IMR-90 (cell line): Measurements from ENCODE around the gene SPATC1L. TPM values are rescaled to one million over a fixed set of nuclear protein-coding genes. Genes with fewer than 3 reads are reported as not detected.

Experiments used
- ATAC-seq: fragments of 200-7000 bp; cut with Tn5 transposase; 2 replicates; pipeline ENCODE4 v1.9.1; 2020; ENCODE audit warnings: low read depth, mild to moderate bottlenecking, moderate library complexity
- BruUV-seq: library from RNA; stranded (reverse); fragments of 400-500 nt; replicated peaks from 2 replicates; lab custom pipeline; 2021; lab: Mats Ljungman, UMichigan
- CTCF ChIA-PET: fragments of 300-600 bp; formaldehyde crosslinking; extraction: SDS; loops from one replicate; lab custom pipeline; 2021; ENCODE audit warnings: antibody characterized with exemption; lab: Yijun Ruan, JAX
- POLR2A ChIA-PET: fragments of 300-600 bp; sonication (Branson Sonifier 250); formaldehyde crosslinking; loops from one replicate; lab custom pipeline; 2022; ENCODE audit warnings: antibody characterized with exemption; ENCODE audit not compliant: unreplicated experiment; lab: Charles Lee
- DNase-seq: peaks from one replicate; pipeline ENCODE4 v3.0.0; 2013
- H2AFZ ChIP-seq: replicated peaks from 2 replicates; pipeline ENCODE3; 2013; ENCODE audit warnings: low read length, mild to moderate bottlenecking; ENCODE audit not compliant: poor library complexity
- H2AK5ac ChIP-seq: 2 replicates; pipeline ENCODE4 v1.6.1; 2013; ENCODE audit warnings: low read depth, low read length, inconsistent platforms
- H2AK9ac ChIP-seq: replicated peaks from 2 replicates; pipeline ENCODE3; 2013; ENCODE audit warnings: mild to moderate bottlenecking, low read depth, low read length, moderate library complexity; ENCODE audit not compliant: poor library complexity
- H2BK120ac ChIP-seq: 2 replicates; pipeline ENCODE4 v1.6.1; 2013; ENCODE audit warnings: low read depth, low read length, inconsistent platforms
- H2BK15ac ChIP-seq: 3 replicates; pipeline ENCODE4 v1.6.1; 2013; ENCODE audit warnings: low read depth, low read length, inconsistent platforms
- H2BK20ac ChIP-seq: 2 replicates; pipeline ENCODE4 v1.6.1; 2013; ENCODE audit warnings: low read depth, mild to moderate bottlenecking, inconsistent platforms, low read length, moderate library complexity
- H2BK5ac ChIP-seq: 2 replicates; pipeline ENCODE4 v1.6.1; 2013; ENCODE audit warnings: mild to moderate bottlenecking, low read depth, low read length, inconsistent platforms; ENCODE audit not compliant: poor library complexity, severe bottlenecking
- H3K14ac ChIP-seq: replicated peaks from 2 replicates; pipeline ENCODE4 v1.6.1; 2013; ENCODE audit warnings: low read depth, low read length, inconsistent platforms
- H3K18ac ChIP-seq: 2 replicates; pipeline ENCODE4 v1.6.1; 2013; ENCODE audit warnings: low read depth, low read length, control low read depth
- H3K23ac ChIP-seq: 2 replicates; pipeline ENCODE4 v1.6.1; 2013; ENCODE audit warnings: low read depth, low read length, inconsistent platforms
- H3K27ac ChIP-seq: 2 replicates; pipeline ENCODE4 v1.5.1; 2013; ENCODE audit warnings: mild to moderate bottlenecking, control low read depth, low read length; ENCODE audit not compliant: insufficient read depth
- H3K27me3 ChIP-seq: 2 replicates; pipeline ENCODE4 v1.6.1; 2013; ENCODE audit warnings: low read length; ENCODE audit not compliant: control insufficient read depth, insufficient read depth
- H3K36me3 ChIP-seq: 2 replicates; pipeline ENCODE4 v1.6.1; 2013; ENCODE audit warnings: low read length, mixed read lengths; ENCODE audit not compliant: control insufficient read depth, insufficient read depth
- H3K4ac ChIP-seq: 2 replicates; pipeline ENCODE4 v1.6.1; 2013; ENCODE audit warnings: low read depth, low read length, inconsistent platforms
- H3K4me1 ChIP-seq: 2 replicates; pipeline ENCODE4 v1.6.1; 2013; ENCODE audit warnings: low read length, mixed read lengths; ENCODE audit not compliant: control insufficient read depth, insufficient read depth
- H3K4me2 ChIP-seq: 2 replicates; pipeline ENCODE4 v1.6.1; 2013; ENCODE audit warnings: low read depth, mild to moderate bottlenecking, control low read depth, low read length, moderate library complexity
- H3K4me3 ChIP-seq: 2 replicates; pipeline ENCODE4 v1.5.1; 2013; ENCODE audit warnings: low read depth, mild to moderate bottlenecking, control low read depth, low read length, moderate library complexity; ENCODE audit not compliant: insufficient read depth
- H3K56ac ChIP-seq: 2 replicates; pipeline ENCODE4 v1.6.1; 2013; ENCODE audit warnings: low read length, inconsistent platforms; ENCODE audit not compliant: insufficient read depth; ENCODE audit errors: extremely low read depth
- H3K79me1 ChIP-seq, 2 experiments: 2 replicates each; pipeline ENCODE4 v1.6.1; 2013; ENCODE audit warnings: low read length in 2 of 2, inconsistent platforms in 1 of 2, low read depth in 1 of 2
- H3K9ac ChIP-seq: 2 replicates; pipeline ENCODE4 v1.6.1; 2013; ENCODE audit warnings: low read depth, low read length, control low read depth
- H3K9me1 ChIP-seq: 2 replicates; pipeline ENCODE4 v1.6.1; 2013; ENCODE audit warnings: low read length, inconsistent platforms; ENCODE audit not compliant: insufficient read depth
- H3K9me3 ChIP-seq: 2 replicates; pipeline ENCODE4 v1.6.1; 2013; ENCODE audit warnings: low read length; ENCODE audit not compliant: control insufficient read depth, insufficient read depth
- H4K20me1 ChIP-seq: 2 replicates; pipeline ENCODE4 v1.6.1; 2013; ENCODE audit warnings: low read length, inconsistent platforms; ENCODE audit not compliant: insufficient read depth
- H4K5ac ChIP-seq: 2 replicates; pipeline ENCODE4 v1.6.1; 2013; ENCODE audit warnings: mild to moderate bottlenecking, low read depth, low read length, control low read depth
- H4K8ac ChIP-seq, 2 experiments: 2 replicates each; pipeline ENCODE4 v1.6.1; 2013; ENCODE audit warnings: low read depth in 2 of 2, low read length in 2 of 2, control low read depth in 1 of 2, inconsistent platforms in 1 of 2
- H4K91ac ChIP-seq: 2 replicates; pipeline ENCODE4 v1.6.1; 2013; ENCODE audit warnings: low read depth, low read length, inconsistent platforms; ENCODE audit not compliant: insufficient read depth
- MAZ ChIP-seq: IDR thresholded peaks from 2 replicates; pipeline ENCODE4 v1.6.1; 2012; ENCODE audit warnings: low read depth, mild to moderate bottlenecking, low read length, improper control_type of control experiment, moderate library complexity, borderline replicate concordance
- USF2 ChIP-seq: fragments of 150-350 bp; IDR thresholded peaks from 2 replicates; pipeline ENCODE4 v1.6.1; 2017; ENCODE audit warnings: mild to moderate bottlenecking, antibody characterized with exemption, low read length, low read depth
- WGBS, 2 experiments: methylation state at CpG; one replicate each; pipeline versions ENCODE4 v1.1.5 to v1.1.7; 2013; ENCODE audit warnings: missing lambda C conversion rate in 2 of 2; ENCODE audit not compliant: insufficient read length in 1 of 2; ENCODE audit errors: extremely low coverage in 2 of 2; 5-methylcytosine and 5-hydroxymethylcytosine counted together
- dilution Hi-C: fragments of 300-500 bp; cut with HindIII; formaldehyde crosslinking; loops from one replicate; pipeline ENCODE4 v1.14.3; 2018; ENCODE audit warnings: low sequenced_read_pairs; ENCODE audit not compliant: unreplicated experiment
- in situ Hi-C: fragments of 300-500 bp; cut with MboI; formaldehyde crosslinking; loops from 3 replicates; pipeline ENCODE4 v1.14.3; 2019; ENCODE audit warnings: low sequenced_read_pairs, inconsistent platforms, mixed read lengths
- intact Hi-C: fragments of 100-400 bp; cut with micrococcal nuclease; formaldehyde crosslinking; loops from 2 replicates; pipeline ENCODE4 v1.10.0; 2022
- polyA plus RNA-seq, 3 experiments: library from polyadenylated mRNA; depleted of rRNA; stranded (reverse); fragments of >200 nt; gene quantifications; 2 replicates each; pipeline ENCODE4 v1.2.3, GENCODE V29; 2012; ENCODE audit warnings: low replicate concordance in 1 of 3
- total RNA-seq: library from RNA; depleted of rRNA; stranded (reverse); fragments of >200 nt; gene quantifications from 2 replicates; pipeline ENCODE4 v1.2.3, GENCODE V29; 2012

The SPATC1L gene
- total and polyA plus RNA-seq, 2 of the 4 experiments (the other 2 are of a cell fraction) = 3.8 to 17.2 TPM

- POLR2A ChIA-PET = no interaction called here
- in situ Hi-C loops = no loop called here
- BruUV-seq = TSS peak; percentile 93
These were observed 72.2 kb downstream of the SPATC1L start for GRCh38 chr21:46111857-46112724.

More at GRCh38 chr21:46111857-46112724, 72.2 kb downstream of the SPATC1L start:
- H2AK5ac ChIP-seq = no peak overlapping the region
- no peak overlapping the region for H2BK120ac ChIP-seq
- no peak overlapping the region for H3K9ac ChIP-seq
- CTCF ChIA-PET = no interaction called here
- intact Hi-C loops = no loop called here
- no peak overlapping the region for H4K8ac ChIP-seq
- peaks cover 89% of the 10 kb centered on the region for H4K20me1 ChIP-seq
- no peak overlapping the region for H3K23ac ChIP-seq
- peaks cover 2% of the 10 kb centered on the region; the same call in 1 of the 2 replicates for H3K4me1 ChIP-seq
- H3K9me3 ChIP-seq = peaks cover 5% of the 10 kb centered on the region
- H3K27ac ChIP-seq = no peak overlapping the region
- no peak overlapping the region for H3K4me2 ChIP-seq
- no peak overlapping the region for H3K14ac ChIP-seq
- H2BK15ac ChIP-seq = no peak overlapping the region
- dilution Hi-C loops = no loop called here
- ATAC-seq (no peak), DNase-seq (no peak)
- peaks cover 24 to 72% of the 10 kb centered on the region in 2 experiments for H3K79me1 ChIP-seq
- 0 out of 2 replicates have a peak, but pooled peaks have one; percentile 8 for TF ChIP-seq USF2
- TF ChIP-seq MAZ = no peak
- peak overlapping the region; percentile 25 for H2AK9ac ChIP-seq
- H3K4ac ChIP-seq = no peak overlapping the region
- H4K5ac ChIP-seq = no peak overlapping the region
- peaks cover 5% of the 10 kb centered on the region; the same call in 1 of the 2 replicates for H3K9me1 ChIP-seq
- peak overlapping the region; percentile 63 for H2AFZ ChIP-seq
- H3K36me3 ChIP-seq = peaks cover 80% of the 10 kb centered on the region
- no peak overlapping the region for H4K91ac ChIP-seq
- H2BK20ac ChIP-seq = no peak overlapping the region
- H3K18ac ChIP-seq = no peak overlapping the region
- H3K4me3 ChIP-seq = no peak overlapping the region
- H3K27me3 ChIP-seq = no peaks in the 10 kb centered on the region
- no peak overlapping the region for H3K56ac ChIP-seq
- no peak overlapping the region for H2BK5ac ChIP-seq
- WGBS, 2 experiments = 98% methylated on average over 67 of the region's 69 CpGs; no CpG with 5 or more reads in 1 of the 2 experiments
